ENCODE measurements around the gene TMEM14C.
A peak's percentile ranks its signal among the peaks of the same experiment; 100 is the strongest.
"Not testable (repeated sequence)": the region's sequence is repeated elsewhere in the genome, so short reads cannot be mapped to it uniquely, and the experiment has no call there.

TMEM14C gene

GRCh38 chr6:10747251-10747972 lies 24.5 kb downstream of the TMEM14C start, which contains the start of gene TMEM14B:
TMEM14B (plus strand) TSS chr6:10747805; CDS start chr6:10749246, 1,441 bp downstream.
- no peak for TF ChIP-seq CTCF (IDR thresholded peaks at IDR 0.05)
- Histone ChIP-seq H3K27ac (peak within 1 kb of the TSS; percentile 47 to 79), H3K4me3 (peak within 1 kb of the TSS; percentile 86)

GRCh38 chr6:10749734-10750133 lies 26.9 kb downstream of the TMEM14C start:
- no peak overlapping the region for H3K4me3 ChIP-seq
- no peak for DNase-seq (ENCODE audit: low spot score)
- H3K27ac ChIP-seq = no peak overlapping the region
- no peak for TF ChIP-seq CTCF (IDR thresholded peaks at IDR 0.05)

More at GRCh38 chr6:10747251-10747972, 24.5 kb downstream of the TMEM14C start, which contains the start of gene TMEM14B:
- DNase-seq (ENCODE audit: low spot score) = peak; percentile 99

GRCh38 chr6:10750568-10750967 lies 27.7 kb downstream of the TMEM14C start:
- DNase-seq (ENCODE audit: low spot score); H3K4me3 ChIP-seq; H3K27ac ChIP-seq: not testable (repeated sequence)

GRCh38 chr6:10751757-10752156 lies 28.9 kb downstream of the TMEM14C start:
- not testable (repeated sequence) for H3K4me3 ChIP-seq; H3K27ac ChIP-seq; DNase-seq (ENCODE audit: low spot score)

GRCh38 chr6:10756085-10756484 lies 33.2 kb downstream of the TMEM14C start:
- no peak for TF ChIP-seq CTCF (IDR thresholded peaks at IDR 0.05)
- H3K4me3 ChIP-seq = no peak overlapping the region
- no peak overlapping the region for H3K27ac ChIP-seq
- no peak for DNase-seq (ENCODE audit: low spot score)

GRCh38 chr6:10759312-10759839 lies 36.5 kb downstream of the TMEM14C start:
- no peak overlapping the region for H3K4me3 ChIP-seq
- no peak for TF ChIP-seq CTCF (IDR thresholded peaks at IDR 0.05)
- DNase-seq (ENCODE audit: low spot score) = no peak
- H3K27ac ChIP-seq = no peak overlapping the region

GRCh38 chr6:10759884-10760329 lies 37.0 kb downstream of the TMEM14C start:
- no peak for DNase-seq (ENCODE audit: low spot score)
- no peak for TF ChIP-seq CTCF (IDR thresholded peaks at IDR 0.05)
- H3K4me3 ChIP-seq = no peak overlapping the region
- peak overlapping the region in 1 of 2 donors; percentile 12 for H3K27ac ChIP-seq

- no peak for TF ChIP-seq CTCF (IDR thresholded peaks at IDR 0.05)
- no peak overlapping the region for H3K4me3 ChIP-seq
- DNase-seq (ENCODE audit: low spot score) = no peak
- no peak overlapping the region for H3K27ac ChIP-seq
Observed at GRCh38 chr6:10763006-10763405, 40.1 kb downstream of the TMEM14C start.
